PFSK-1 (cell line): Measurements from ENCODE around the gene EP400.

Source experiments
- FOXP2 ChIP-seq: optimal IDR thresholded peaks from 2 replicates; pipeline ENCODE3; 2011; ENCODE audit warnings: borderline replicate concordance, control low read depth, inconsistent platforms; ENCODE audit not compliant: insufficient read depth; ENCODE audit errors: extremely low read length, extremely low read depth
- POLR2AphosphoS5 ChIP-seq: IDR thresholded peaks from 2 replicates; pipeline ENCODE4 v1.6.1; 2012; ENCODE audit warnings: low read depth, mild to moderate bottlenecking, control low read depth, low read length, moderate library complexity
- REST ChIP-seq, 2 experiments: IDR thresholded peaks; 2 replicates each; pipeline versions ENCODE4 v1.6.1 to v1.8.0; 2011 to 2012; ENCODE audit warnings: low read depth in 2 of 2, low read length in 2 of 2, control low read depth in 1 of 2, inconsistent platforms in 1 of 2, mild to moderate bottlenecking in 1 of 2, moderate library complexity in 1 of 2; ENCODE audit not compliant: insufficient read depth in 1 of 2
- SIN3A ChIP-seq: IDR thresholded peaks from 2 replicates; pipeline ENCODE4 v1.6.1; 2012; ENCODE audit warnings: mild to moderate bottlenecking, low read length, moderate library complexity, borderline replicate concordance; ENCODE audit not compliant: insufficient read depth
- TAF1 ChIP-seq: IDR thresholded peaks from 2 replicates; pipeline ENCODE4 v1.6.1; 2012; ENCODE audit warnings: low read length, control low read depth, borderline replicate concordance; ENCODE audit not compliant: insufficient read depth

Gene EP400

GRCh38 chr12:132026061-132026795 lies 76.5 kb downstream of the EP400 start:
- TF ChIP-seq SIN3A (no peak), FOXP2 (no peak), POLR2AphosphoS5 (no peak), REST (IDR thresholded peaks at IDR 0.05; ENCODE audit: insufficient read depth in 1 of 2, low read depth in 2 of 2, low read length in 2 of 2) (no peak), TAF1 (no peak)

GRCh38 chr12:132026796-132027500 lies 77.2 kb downstream of the EP400 start:
- TF ChIP-seq POLR2AphosphoS5, result no peak
- no peak for TF ChIP-seq SIN3A
- TF ChIP-seq TAF1, result no peak
- TF ChIP-seq FOXP2, result no peak
- no peak for TF ChIP-seq REST (IDR thresholded peaks at IDR 0.05; ENCODE audit: insufficient read depth in 1 of 2, low read depth in 2 of 2, low read length in 2 of 2)

DNA sequence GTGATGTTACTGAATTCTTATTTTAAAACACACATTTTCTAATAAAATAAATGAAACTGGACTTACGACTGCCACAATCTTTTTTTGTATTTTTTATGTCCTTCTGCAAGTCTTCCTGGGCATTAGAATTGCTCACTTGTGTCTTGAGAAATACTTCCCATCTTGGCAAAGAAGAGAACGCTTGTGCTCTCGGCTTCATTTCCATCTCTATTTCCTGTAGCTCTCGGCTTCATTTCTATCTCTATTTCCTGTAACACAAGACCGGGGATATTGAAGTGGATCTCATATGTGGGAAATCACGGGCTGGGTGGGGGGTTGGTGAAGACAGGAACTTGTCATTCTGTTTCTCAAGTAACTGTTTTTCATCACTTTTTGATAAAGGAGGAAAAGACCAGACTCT lies 77.9 kb downstream of the EP400 start:
- TF ChIP-seq TAF1 (no peak), POLR2AphosphoS5 (no peak), REST (IDR thresholded peaks at IDR 0.05; ENCODE audit: insufficient read depth in 1 of 2, low read depth in 2 of 2, low read length in 2 of 2) (no peak), SIN3A (no peak), FOXP2 (no peak)

GRCh38 chr12:132028111-132028510 lies 78.4 kb downstream of the EP400 start:
- no peak for TF ChIP-seq TAF1
- no peak for TF ChIP-seq SIN3A
- no peak for TF ChIP-seq POLR2AphosphoS5
- TF ChIP-seq REST (IDR thresholded peaks at IDR 0.05; ENCODE audit: insufficient read depth in 1 of 2, low read depth in 2 of 2, low read length in 2 of 2), result no peak
- TF ChIP-seq FOXP2, result no peak
